H1 (cell line): Measurements from ENCODE around the gene MPST. TPM values are rescaled to one million over a fixed set of nuclear protein-coding genes. Genes with fewer than 3 reads are reported as not detected.

Source experiments
- CTCF ChIA-PET: fragments of 300-600 bp; sonication (Branson Sonifier 250); formaldehyde crosslinking; loops from one replicate; lab custom pipeline; 2021; ENCODE audit not compliant: partially characterized antibody; lab: Charles Lee
- POLR2A ChIA-PET: fragments of 300-600 bp; sonication (Branson Sonifier 250); formaldehyde crosslinking; loops from one replicate; lab custom pipeline; 2021; ENCODE audit warnings: inconsistent platforms; ENCODE audit not compliant: partially characterized antibody; lab: Charles Lee
- DNase-seq, 2 experiments: peaks; one replicate each; pipeline versions ENCODE4 v3.0.0 to v3.0.0-alpha.2; 2010 to 2022; ENCODE audit warnings: low spot score in 2 of 2, low read depth in 1 of 2, mixed read lengths in 1 of 2
- FAIRE-seq: peaks from 2 replicates; lab custom pipeline; 2011; peaks lifted over from hg19 to GRCh38; lab: Jason Lieb, UNC
- H2AFZ ChIP-seq: 2 replicates; pipeline ENCODE4 v1.8.1; 2012; ENCODE audit warnings: low read length, inconsistent platforms
- H2AK5ac ChIP-seq: 2 replicates; pipeline ENCODE4 v1.6.1; 2013; ENCODE audit warnings: low read depth, low read length
- H2BK120ac ChIP-seq: replicated peaks from 2 replicates; pipeline ENCODE3; 2013; ENCODE audit warnings: low read depth, low read length, inconsistent platforms
- H2BK12ac ChIP-seq: 2 replicates; pipeline ENCODE4 v1.6.1; 2013; ENCODE audit warnings: low read depth, low read length
- H2BK15ac ChIP-seq: 2 replicates; pipeline ENCODE4 v1.6.1; 2013; ENCODE audit warnings: low read length
- H2BK20ac ChIP-seq: 2 replicates; pipeline ENCODE4 v1.6.1; 2013; ENCODE audit warnings: low read length
- H2BK5ac ChIP-seq: 2 replicates; pipeline ENCODE4 v1.6.1; 2013; ENCODE audit warnings: low read depth, low read length
- H3K14ac ChIP-seq: 2 replicates; pipeline ENCODE4 v1.6.1; 2013; ENCODE audit warnings: inconsistent platforms; ENCODE audit not compliant: insufficient read length
- H3K18ac ChIP-seq: 2 replicates; pipeline ENCODE4 v1.6.1; 2013; ENCODE audit warnings: low read length; ENCODE audit errors: extremely low read depth
- H3K23ac ChIP-seq: 2 replicates; pipeline ENCODE4 v1.6.1; 2013; ENCODE audit warnings: inconsistent platforms; ENCODE audit not compliant: insufficient read length
- H3K23me2 ChIP-seq: 2 replicates; pipeline ENCODE4 v1.6.1; 2013; ENCODE audit warnings: low read depth, low read length
- H3K27ac ChIP-seq: 2 replicates; pipeline ENCODE4 v1.6.1; 2011; ENCODE audit warnings: low read depth, low read length, inconsistent platforms
- H3K27me3 ChIP-seq, 4 experiments: replicated peaks in 1 of 4; 1 replicate in 1 of 4; 2 replicates in 3 of 4; pipeline versions ENCODE4 v1.6.1 to v1.8.1; 2011 to 2013; ENCODE audit warnings: low read length in 3 of 4, mild to moderate bottlenecking in 3 of 4, inconsistent platforms in 2 of 4, mixed read lengths in 2 of 4, moderate library complexity in 1 of 4; ENCODE audit not compliant: control insufficient read depth in 3 of 4, insufficient read depth in 3 of 4; ENCODE audit errors: extremely low read depth in 1 of 4
- H3K36me3 ChIP-seq, 4 experiments: 2 replicates each; pipeline versions ENCODE4 v1.6.1 to v1.8.1; 2011 to 2013; ENCODE audit warnings: mild to moderate bottlenecking in 4 of 4, low read length in 3 of 4, moderate library complexity in 2 of 4, control low read depth in 1 of 4, inconsistent platforms in 1 of 4; ENCODE audit not compliant: insufficient read depth in 4 of 4, control insufficient read depth in 2 of 4
- H3K4ac ChIP-seq: replicated peaks from 2 replicates; pipeline ENCODE3; 2013; ENCODE audit warnings: low read length, low read depth, mixed read lengths, inconsistent platforms; ENCODE audit not compliant: insufficient read length
- H3K4me1 ChIP-seq, 4 experiments: replicated peaks in 1 of 4; 1 replicate in 1 of 4; 2 replicates in 3 of 4; pipeline versions ENCODE4 v1.6.1 to v1.8.1; 2011 to 2013; ENCODE audit warnings: low read length in 3 of 4, inconsistent platforms in 2 of 4, mixed read lengths in 1 of 4; ENCODE audit not compliant: insufficient read depth in 4 of 4, control insufficient read depth in 3 of 4
- H3K4me2 ChIP-seq, 2 experiments: 2 replicates each; pipeline versions ENCODE4 v1.6.1 to v1.8.1; 2011 to 2013; ENCODE audit warnings: low read depth in 2 of 2, low read length in 2 of 2, control low read depth in 1 of 2, inconsistent platforms in 1 of 2, mild to moderate bottlenecking in 1 of 2; ENCODE audit not compliant: insufficient read depth in 1 of 2
- H3K4me3 ChIP-seq, 4 experiments: fragments of 200-600, 300-600 bp in 1 of 4; sonication (generic), shearing (Covaris generic), sonication (Bioruptor Twin) in 1 of 4; 2 replicates each; pipeline versions ENCODE4 v1.5.1 to v1.8.1; 2011 to 2016; ENCODE audit warnings: low read length in 4 of 4, low read depth in 3 of 4, control low read depth in 2 of 4, inconsistent platforms in 2 of 4, mild to moderate bottlenecking in 2 of 4, mixed read lengths in 1 of 4, moderate library complexity in 1 of 4; ENCODE audit not compliant: insufficient read depth in 2 of 4; ENCODE audit errors: extremely low read depth in 1 of 4
- H3K56ac ChIP-seq: replicated peaks from 2 replicates; pipeline ENCODE3; 2013; ENCODE audit warnings: low read depth, mild to moderate bottlenecking, mixed read lengths, low read length, inconsistent platforms; ENCODE audit not compliant: insufficient read length
- H3K79me1 ChIP-seq: 2 replicates; pipeline ENCODE4 v1.6.1; 2013; ENCODE audit warnings: low read depth, low read length, control low read depth
- H3K79me2 ChIP-seq, 2 experiments: 2 replicates each; pipeline versions ENCODE4 v1.6.1 to v1.8.1; 2012 to 2013; ENCODE audit warnings: low read length in 2 of 2, mild to moderate bottlenecking in 2 of 2, inconsistent platforms in 1 of 2; ENCODE audit not compliant: insufficient read depth in 2 of 2, control insufficient read depth in 1 of 2
- H3K9ac ChIP-seq, 4 experiments: replicated peaks in 1 of 4; 1 replicate in 1 of 4; 2 replicates in 3 of 4; pipeline versions ENCODE4 v1.6.1 to v1.8.1; 2011 to 2013; ENCODE audit warnings: low read depth in 3 of 4, low read length in 3 of 4, control low read depth in 2 of 4, mild to moderate bottlenecking in 2 of 4, moderate library complexity in 2 of 4, inconsistent platforms in 1 of 4; ENCODE audit errors: extremely low read depth in 1 of 4
- H3K9me3 ChIP-seq, 2 experiments: 2 replicates each; pipeline versions ENCODE4 v1.6.1 to v1.8.1; 2012 to 2013; ENCODE audit warnings: mild to moderate bottlenecking in 2 of 2, moderate library complexity in 2 of 2, control low read depth in 1 of 2, inconsistent platforms in 1 of 2, low read depth in 1 of 2, low read length in 1 of 2, mixed read lengths in 1 of 2; ENCODE audit not compliant: insufficient read depth in 2 of 2
- H4K20me1 ChIP-seq, 2 experiments: replicated peaks in 1 of 2; 2 replicates each; pipeline versions ENCODE3 to v1.8.1; 2011 to 2013; ENCODE audit warnings: inconsistent platforms in 2 of 2, low read length in 2 of 2, mild to moderate bottlenecking in 1 of 2; ENCODE audit not compliant: insufficient read depth in 2 of 2, control insufficient read depth in 1 of 2
- H4K5ac ChIP-seq: 2 replicates; pipeline ENCODE4 v1.6.1; 2013; ENCODE audit warnings: low read length, low read depth, mixed read lengths, inconsistent platforms; ENCODE audit not compliant: insufficient read length
- H4K8ac ChIP-seq: 2 replicates; pipeline ENCODE4 v1.8.0; 2013; ENCODE audit warnings: mild to moderate bottlenecking, moderate library complexity, low read length, inconsistent platforms; ENCODE audit not compliant: insufficient read depth; ENCODE audit errors: extremely low read depth
- H4K91ac ChIP-seq: replicated peaks from 2 replicates; pipeline ENCODE3; 2013; ENCODE audit warnings: low read length, mixed read lengths, inconsistent platforms; ENCODE audit not compliant: insufficient read length
- ATF3 ChIP-seq: IDR thresholded peaks from 2 replicates; pipeline ENCODE4 v1.6.1; 2011; ENCODE audit warnings: low read depth, mild to moderate bottlenecking, low read length; ENCODE audit not compliant: insufficient read depth
- CBX5 ChIP-seq: fragments of 300-800, 300-1000 bp; sonication (generic); IDR thresholded peaks from 2 replicates; pipeline ENCODE4 v1.7.1; 2016; ENCODE audit warnings: antibody characterized with exemption, low read length, low read depth
- CTBP2 ChIP-seq: IDR thresholded peaks from 2 replicates; pipeline ENCODE4 v1.7.0; 2011; ENCODE audit warnings: borderline replicate concordance, mild to moderate bottlenecking, moderate library complexity, mixed read lengths, low read length; ENCODE audit not compliant: insufficient read depth, insufficient read length
- EP300 ChIP-seq, 2 experiments: IDR thresholded peaks; 1 replicate in 1 of 2; 2 replicates in 1 of 2; pipeline ENCODE4 v1.6.1; 2011 to 2012; ENCODE audit warnings: low read depth in 2 of 2, low read length in 2 of 2, mild to moderate bottlenecking in 2 of 2, borderline replicate concordance in 1 of 2, inconsistent platforms in 1 of 2, moderate library complexity in 1 of 2
- GTF2F1 ChIP-seq: IDR thresholded peaks from 2 replicates; pipeline ENCODE4 v1.6.1; 2012; ENCODE audit warnings: low read depth, low read length, improper control_type of control experiment, borderline replicate concordance
- HDAC6 ChIP-seq: IDR thresholded peaks from one replicate; pipeline ENCODE4 v1.7.1; 2012; ENCODE audit warnings: low read depth, mild to moderate bottlenecking, inconsistent platforms, low read length, moderate library complexity
- JUND ChIP-seq: IDR thresholded peaks from 2 replicates; pipeline ENCODE4 v1.6.1; 2011; ENCODE audit warnings: mild to moderate bottlenecking, improper control_type of control experiment, low read length
- KDM5A ChIP-seq: fragments of 200-600 bp; IDR thresholded peaks from 2 replicates; pipeline ENCODE4 v1.7.1; 2012; ENCODE audit warnings: mild to moderate bottlenecking, low read length, inconsistent platforms, mixed read lengths
- POLR2AphosphoS5 ChIP-seq: IDR thresholded peaks from 2 replicates; pipeline ENCODE4 v1.6.1; 2011; ENCODE audit warnings: low read depth, low read length
- RBBP5 ChIP-seq: IDR thresholded peaks from 2 replicates; pipeline ENCODE4 v1.7.1; 2012; ENCODE audit warnings: low read depth, mild to moderate bottlenecking, inconsistent platforms, low read length, moderate library complexity, borderline replicate concordance
- WGBS, 2 experiments: shearing (Covaris generic) in 1 of 2; methylation state at CpG; one replicate each; pipeline versions ENCODE4 v1.1.6 to v1.1.7; 2013 to 2015; ENCODE audit warnings: low lambda C conversion rate in 2 of 2, mixed read lengths in 2 of 2, inconsistent platforms in 1 of 2, low coverage in 1 of 2, missing lambda C conversion rate in 1 of 2; ENCODE audit not compliant: insufficient replicate concordance in 2 of 2, insufficient coverage in 1 of 2, insufficient read length in 1 of 2; ENCODE audit errors: extremely low coverage in 1 of 2, missing lambda C conversion rate in 1 of 2; 5-methylcytosine and 5-hydroxymethylcytosine counted together
- polyA plus RNA-seq, 7 experiments: library from polyadenylated mRNA; depleted of rRNA in 3 of 7; stranded (reverse) in 5 of 7; unstranded in 2 of 7; fragments of >200 nt in 5 of 7; fragments of 200-250 nt in 2 of 7; gene quantifications; 1 replicate in 5 of 7; 2 replicates in 1 of 7; 4 replicates in 1 of 7; pipeline versions ENCODE4 v1.2.1 to v1.2.3, GENCODE V29; 2011 to 2013; ENCODE audit warnings: missing spikeins in 2 of 7, mixed read lengths in 2 of 7
- total RNA-seq: library from RNA; stranded (reverse); fragmentation: NEBNext Ultra II Directional; extraction: Animal tissue kit (Norgen Biotek cat#: 25700); gene quantifications from 2 replicates; pipeline ENCODE4 v1.2.1, GENCODE V29; 2021
- TF ChIP-seq, protein P1 (sequence below): IDR thresholded peaks from 2 replicates; pipeline ENCODE4 v1.6.1; 2012; ENCODE audit warnings: inconsistent platforms

MPST gene
- total and polyA plus RNA-seq, 2 of the 8 experiments (the other 6 are each of a cell fraction or from before 2014, with no cell fraction given), result 86.0 to 124 TPM

- Histone ChIP-seq H3K23me2 (peaks cover 6% of the 10 kb centered on the region; the same call in 1 of the 2 replicates), H2BK12ac (no peak overlapping the region), H3K23ac (no peak overlapping the region), H3K36me3 (peaks cover 0 to 13% (median 1%) of the 10 kb centered on the region in 4 experiments; a peak in 2 of 8 replicates), H4K5ac (no peak overlapping the region), H3K4me2 (no peak overlapping the region), H3K9me3 (no peaks in the 10 kb centered on the region), H3K27me3 (no peaks in the 10 kb centered on the region), H2AFZ (no peak overlapping the region), H2BK5ac (no peak overlapping the region), H3K27ac (no peak overlapping the region), H2AK5ac (no peak overlapping the region), H3K18ac (no peak overlapping the region), H4K20me1 (peaks cover 6 to 27% of the 10 kb centered on the region in 2 experiments), H3K4me3 (no peak overlapping the region), H4K91ac (no peak overlapping the region), H3K4ac (no peak overlapping the region), H3K4me1 (peaks cover 0 to 16% (median 6%) of the 10 kb centered on the region in 4 experiments; a peak in 6 of 7 replicates), H2BK20ac (no peak overlapping the region), H3K9ac (no peak overlapping the region), H2BK15ac (no peak overlapping the region), H3K79me2 (peaks cover 0 to 9% of the 10 kb centered on the region in 2 experiments; a peak in 2 of 4 replicates), H3K56ac (no peak overlapping the region), H3K14ac (no peak overlapping the region), H4K8ac (no peak overlapping the region), H3K79me1 (no peaks in the 10 kb centered on the region; the same call in 1 of the 2 replicates), H2BK120ac (no peak overlapping the region)
- FAIRE-seq (no peak), DNase-seq (no peak)
- WGBS, 2 experiments, result 90% methylated on average over 4 of the region's 4 CpGs; no CpG with 5 or more reads in 1 of the 2 experiments
- ChIA-PET POLR2A (interaction anchor here (0.9 to 1.6 kb wide), 5 partner anchors 10 to 29 kb away, joined by 3 to 4 read pairs (median 3); no protein-coding TSS in a partner anchor), CTCF (interaction anchor here (0.9 to 1.8 kb wide), 6 partner anchors 9 to 50 kb away, joined by 3 to 5 read pairs (median 4); no protein-coding TSS in a partner anchor)
- TF ChIP-seq JUND (no peak), CTBP2 (no peak), EP300 (IDR thresholded peaks at IDR 0.05; ENCODE audit: borderline replicate concordance in 1 of 2, low read depth in 2 of 2, low read length in 2 of 2) (no peak), POLR2AphosphoS5 (no peak), HDAC6 (no peak), ATF3 (no peak), KDM5A (no peak), CBX5 (no peak), RBBP5 (no peak), GTF2F1 (no peak)
- TF ChIP-seq, protein P1, sequence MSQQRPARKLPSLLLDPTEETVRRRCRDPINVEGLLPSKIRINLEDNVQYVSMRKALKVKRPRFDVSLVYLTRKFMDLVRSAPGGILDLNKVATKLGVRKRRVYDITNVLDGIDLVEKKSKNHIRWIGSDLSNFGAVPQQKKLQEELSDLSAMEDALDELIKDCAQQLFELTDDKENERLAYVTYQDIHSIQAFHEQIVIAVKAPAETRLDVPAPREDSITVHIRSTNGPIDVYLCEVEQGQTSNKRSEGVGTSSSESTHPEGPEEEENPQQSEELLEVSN, result no peak
Measured at GRCh38 chr22:37014415-37014806, 5.1 kb upstream of the MPST start.
